ENCODE measurements around the gene ACOT12. TPM values are rescaled to one million over a fixed set of nuclear protein-coding genes. Genes with fewer than 3 reads are reported as not detected.

ACOT12 gene
- polyA plus RNA-seq, 1 donor (not counting 4 experiments of a cell fraction or from before 2014, with no cell fraction given): not detected

DNA sequence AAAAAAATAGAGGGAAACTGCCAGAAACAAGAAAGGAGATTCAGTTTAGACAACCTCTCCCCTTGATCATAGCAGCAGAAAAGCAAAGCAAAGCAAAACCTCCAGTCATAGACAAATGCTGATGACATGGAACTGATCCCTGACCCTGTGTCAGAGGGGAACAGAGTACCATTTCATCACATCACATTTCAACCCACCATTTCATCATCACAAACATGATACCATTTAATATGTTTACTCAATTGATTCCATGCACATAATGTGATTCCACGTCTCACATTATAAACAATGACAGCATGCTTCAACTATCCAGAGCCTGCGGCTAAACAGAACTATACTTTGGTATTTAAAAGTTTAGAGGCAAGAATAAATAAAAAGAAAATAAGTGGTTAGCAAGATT is 28.7 kb upstream of the ACOT12 start:
- no peak overlapping the region for H3K4me2 ChIP-seq (ENCODE audit: control insufficient read depth, extremely low read depth, insufficient read depth, low read depth, low read length)
- no peak overlapping the region for H3K27ac ChIP-seq (ENCODE audit: control insufficient read depth, insufficient read depth, low read length)
- TF ChIP-seq, protein P1, sequence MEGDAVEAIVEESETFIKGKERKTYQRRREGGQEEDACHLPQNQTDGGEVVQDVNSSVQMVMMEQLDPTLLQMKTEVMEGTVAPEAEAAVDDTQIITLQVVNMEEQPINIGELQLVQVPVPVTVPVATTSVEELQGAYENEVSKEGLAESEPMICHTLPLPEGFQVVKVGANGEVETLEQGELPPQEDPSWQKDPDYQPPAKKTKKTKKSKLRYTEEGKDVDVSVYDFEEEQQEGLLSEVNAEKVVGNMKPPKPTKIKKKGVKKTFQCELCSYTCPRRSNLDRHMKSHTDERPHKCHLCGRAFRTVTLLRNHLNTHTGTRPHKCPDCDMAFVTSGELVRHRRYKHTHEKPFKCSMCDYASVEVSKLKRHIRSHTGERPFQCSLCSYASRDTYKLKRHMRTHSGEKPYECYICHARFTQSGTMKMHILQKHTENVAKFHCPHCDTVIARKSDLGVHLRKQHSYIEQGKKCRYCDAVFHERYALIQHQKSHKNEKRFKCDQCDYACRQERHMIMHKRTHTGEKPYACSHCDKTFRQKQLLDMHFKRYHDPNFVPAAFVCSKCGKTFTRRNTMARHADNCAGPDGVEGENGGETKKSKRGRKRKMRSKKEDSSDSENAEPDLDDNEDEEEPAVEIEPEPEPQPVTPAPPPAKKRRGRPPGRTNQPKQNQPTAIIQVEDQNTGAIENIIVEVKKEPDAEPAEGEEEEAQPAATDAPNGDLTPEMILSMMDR (optimal IDR thresholded peaks at IDR 0.05 in 1 of 3, IDR thresholded peaks at IDR 0.05 in 1 of 3, conservative IDR thresholded peaks at IDR 0.05 in 1 of 3; ENCODE audit: extremely low read depth in 1 of 3, insufficient read depth in 2 of 3, low read length in 3 of 3): no peak
- no peak for TF ChIP-seq EZH2 (IDR thresholded peaks at IDR 0.05; ENCODE audit: low read length)
- no peak overlapping the region for H3K4me3 ChIP-seq (ENCODE audit: control insufficient read depth in 2 of 3, extremely low read depth in 1 of 3, insufficient read depth in 2 of 3, low read depth in 1 of 3, low read length in 3 of 3)
- H4K20me1 ChIP-seq (ENCODE audit: control insufficient read depth, extremely low read depth, insufficient read depth, low read length): no peaks in the 10 kb centered on the region
- H3K27me3 ChIP-seq (ENCODE audit: control insufficient read depth, extremely low read depth, insufficient read depth, low read length): no peaks in the 10 kb centered on the region
- no peak overlapping the region for H2AFZ ChIP-seq (ENCODE audit: control insufficient read depth, low read length)
- dilution Hi-C loops (cut with MboI; ENCODE audit: extremely low pct_ligation_motif_present, low sequenced_read_pairs): no loop called here
- DNase-seq (ENCODE audit: low read depth, low spot score) (no peak), FAIRE-seq (no peak)
- no peaks in the 10 kb centered on the region for H3K36me3 ChIP-seq (ENCODE audit: control insufficient read depth in 2 of 2, extremely low read depth in 1 of 2, insufficient read depth in 2 of 2, low read length in 2 of 2)
- peaks cover 32% of the 10 kb centered on the region for H3K4me1 ChIP-seq (ENCODE audit: control insufficient read depth, extremely low read depth, insufficient read depth, low read length)
- no peak overlapping the region for H3K9ac ChIP-seq (ENCODE audit: control insufficient read depth, extremely low read depth, insufficient read depth, low read length)
- H3K9me3 ChIP-seq (ENCODE audit: control insufficient read depth, low read depth, low read length): no peaks in the 10 kb centered on the region
- no peaks in the 10 kb centered on the region for H3K9me1 ChIP-seq (ENCODE audit: control insufficient read depth, extremely low read depth, insufficient read depth, low read length)
- no peaks in the 10 kb centered on the region for H3K79me2 ChIP-seq (ENCODE audit: control insufficient read depth, insufficient read depth, low read length)

GRCh38 chr5:81420039-81420667 is 26.2 kb upstream of the ACOT12 start:
- Histone ChIP-seq H3K4me1 (ENCODE audit: control insufficient read depth, extremely low read depth, insufficient read depth, low read length) (peaks cover 44% of the 10 kb centered on the region), H3K27me3 (ENCODE audit: control insufficient read depth, extremely low read depth, insufficient read depth, low read length) (no peaks in the 10 kb centered on the region), H4K20me1 (ENCODE audit: control insufficient read depth, extremely low read depth, insufficient read depth, low read length) (no peaks in the 10 kb centered on the region), H3K9me1 (ENCODE audit: control insufficient read depth, extremely low read depth, insufficient read depth, low read length) (no peaks in the 10 kb centered on the region), H3K9ac (ENCODE audit: control insufficient read depth, extremely low read depth, insufficient read depth, low read length) (peak overlapping the region; percentile 31), H3K27ac (ENCODE audit: control insufficient read depth, insufficient read depth, low read length) (peak overlapping the region; percentile 78), H2AFZ (ENCODE audit: control insufficient read depth, low read length) (peak overlapping the region; percentile 59), H3K36me3 (ENCODE audit: control insufficient read depth in 2 of 2, extremely low read depth in 1 of 2, insufficient read depth in 2 of 2, low read length in 2 of 2) (no peaks in the 10 kb centered on the region), H3K4me2 (ENCODE audit: control insufficient read depth, extremely low read depth, insufficient read depth, low read depth, low read length) (peak overlapping the region; percentile 78), H3K79me2 (ENCODE audit: control insufficient read depth, insufficient read depth, low read length) (no peaks in the 10 kb centered on the region), H3K4me3 (ENCODE audit: control insufficient read depth in 2 of 3, extremely low read depth in 1 of 3, insufficient read depth in 2 of 3, low read depth in 1 of 3, low read length in 3 of 3) (peak overlapping the region in 1 of 3 experiments; percentile 20), H3K9me3 (ENCODE audit: control insufficient read depth, low read depth, low read length) (no peaks in the 10 kb centered on the region)
- DNase-seq (ENCODE audit: low read depth, low spot score): peak; percentile 13
- TF ChIP-seq, protein P1 (optimal IDR thresholded peaks at IDR 0.05 in 1 of 3, IDR thresholded peaks at IDR 0.05 in 1 of 3, conservative IDR thresholded peaks at IDR 0.05 in 1 of 3; ENCODE audit: extremely low read depth in 1 of 3, insufficient read depth in 2 of 3, low read length in 3 of 3): no peak
- TF ChIP-seq EZH2 (IDR thresholded peaks at IDR 0.05; ENCODE audit: low read length): no peak
- dilution Hi-C loops (cut with MboI; ENCODE audit: extremely low pct_ligation_motif_present, low sequenced_read_pairs): no loop called here
- peak; percentile 94 for FAIRE-seq

Data from keratinocyte (primary cell).